ENCODE data around the gene CHCHD6.

The CHCHD6 gene

GRCh38 chr3:126668450-126669401 lies 35.3 kb upstream of the CHCHD6 start:
- no peak for DNase-seq (ENCODE audit: low spot score)

DNA sequence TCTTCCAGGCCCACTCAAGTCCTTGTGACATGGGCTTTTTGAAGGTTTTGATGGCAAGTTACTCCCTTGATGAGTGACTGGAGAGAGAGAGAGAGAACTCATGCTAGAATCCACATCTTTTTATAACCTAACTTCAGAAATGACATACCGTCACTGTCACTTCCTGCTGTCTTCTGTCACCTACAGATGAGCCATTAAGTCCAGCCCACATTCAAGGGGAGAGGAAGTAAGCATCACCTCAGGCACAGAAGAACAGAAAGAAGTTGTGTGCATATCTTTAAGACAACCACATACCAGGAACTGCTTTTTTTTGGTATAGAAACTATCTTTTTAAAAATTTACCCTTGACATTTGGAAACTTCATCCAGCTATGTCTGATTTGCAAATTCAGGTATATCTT lies 32.5 kb upstream of the CHCHD6 start:
- no peak for DNase-seq (ENCODE audit: low spot score)

GRCh38 chr3:126672340-126672739 lies 31.7 kb upstream of the CHCHD6 start:
- DNase-seq (ENCODE audit: low spot score), result peak; percentile 14

- peak; percentile 9 for DNase-seq (ENCODE audit: low spot score)
Measured at GRCh38 chr3:126672741-126673140, 31.3 kb upstream of the CHCHD6 start.

- no peak for DNase-seq (ENCODE audit: low spot score)
Measured at GRCh38 chr3:126676919-126677705, 26.9 kb upstream of the CHCHD6 start.

- no peak for DNase-seq (ENCODE audit: low spot score)
Measured at GRCh38 chr3:126677862-126678503, 26.1 kb upstream of the CHCHD6 start.

DNA sequence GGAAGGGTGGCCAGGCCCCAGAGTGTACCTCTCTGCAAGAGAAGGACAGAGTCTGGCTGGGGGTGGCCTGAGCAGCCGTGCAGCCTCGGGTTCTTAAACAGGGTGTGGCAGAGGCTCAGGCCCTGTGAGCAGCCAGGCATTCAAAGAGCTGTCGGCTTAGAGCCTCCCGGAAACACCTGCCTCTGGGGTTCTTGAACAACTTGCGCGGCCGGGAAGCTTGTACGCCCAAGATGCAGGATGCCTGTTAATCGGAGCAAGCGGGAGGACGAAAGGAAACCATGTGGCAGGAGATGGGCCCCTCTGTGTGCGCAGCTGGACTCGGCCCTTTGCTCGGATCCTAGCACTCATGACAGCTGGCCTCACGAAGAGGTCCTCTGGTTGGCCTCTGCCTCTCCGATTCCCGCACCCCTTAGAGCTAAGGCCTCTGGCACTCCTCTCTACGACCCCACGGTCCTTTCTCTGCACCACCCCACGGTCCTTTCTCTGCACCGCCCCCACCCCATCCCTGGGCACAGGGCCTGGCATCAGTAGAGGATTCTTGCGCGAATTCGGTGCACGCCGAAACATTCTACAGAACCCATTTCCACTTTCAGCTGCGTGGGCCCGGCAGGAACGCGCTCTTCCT lies 25.2 kb upstream of the CHCHD6 start:
- no peak for DNase-seq (ENCODE audit: low spot score)

DNA sequence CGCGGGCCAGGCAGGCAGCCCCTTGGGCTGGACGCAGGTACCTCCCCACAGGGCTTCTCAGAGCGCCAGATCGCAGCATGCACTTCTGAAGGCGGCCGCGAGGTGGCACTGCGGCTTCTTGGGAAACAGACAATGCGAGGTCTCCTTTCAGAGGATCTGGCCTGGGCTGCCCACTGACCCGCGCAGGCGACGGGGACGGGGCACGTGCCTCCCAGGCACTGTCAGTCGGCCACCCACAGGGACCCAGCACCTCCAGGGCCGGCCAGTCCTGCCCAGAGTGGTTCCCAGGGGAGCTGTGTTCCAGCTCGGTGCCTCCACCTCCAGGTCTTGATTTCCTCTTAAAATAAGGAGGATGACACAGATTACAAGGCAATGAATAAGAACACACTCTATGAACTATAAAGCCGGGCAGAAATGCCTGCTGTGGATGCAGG lies 24.7 kb upstream of the CHCHD6 start:
- DNase-seq (ENCODE audit: low spot score), result peak; percentile 86

DNA sequence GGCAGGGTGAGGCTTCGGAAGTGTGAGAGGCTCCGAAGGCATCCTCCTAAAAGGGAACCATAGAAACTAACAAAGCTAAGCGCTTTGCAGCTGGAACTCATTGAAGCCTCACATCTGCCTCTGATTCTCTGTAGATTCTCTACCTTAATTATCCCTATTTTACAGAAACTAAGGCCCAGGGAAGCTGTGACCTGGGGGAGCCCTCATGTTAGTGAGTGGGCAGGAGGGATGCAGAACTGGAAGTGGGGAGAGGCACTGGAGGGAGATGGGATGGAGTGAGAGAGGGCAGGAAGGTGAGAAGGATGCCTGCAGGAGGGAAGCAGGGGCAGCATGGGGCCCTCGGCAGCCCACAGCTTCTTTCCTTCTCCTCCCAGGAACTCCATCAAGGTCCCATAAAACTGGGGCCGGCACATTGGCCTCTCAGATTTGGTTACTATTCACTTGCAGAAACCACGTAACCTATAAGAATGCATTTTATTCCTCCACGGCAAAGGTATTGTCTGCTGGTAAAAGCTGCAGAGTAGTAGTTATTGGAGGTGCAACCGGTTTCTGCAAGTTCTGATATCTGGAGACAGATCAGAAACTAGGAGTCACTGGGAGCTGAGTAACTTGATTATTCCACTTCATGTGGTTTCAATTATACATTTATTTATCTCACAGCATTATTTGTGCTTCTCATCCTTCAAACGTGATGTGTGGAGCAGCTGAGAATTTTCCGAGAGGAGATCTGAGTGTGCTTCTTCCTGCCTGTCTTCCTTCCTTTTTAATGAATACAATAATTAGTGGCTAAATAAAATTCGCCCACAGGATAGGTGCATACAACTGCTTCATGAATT lies 24.0 kb upstream of the CHCHD6 start:
- DNase-seq (ENCODE audit: low spot score), result no peak

DNA sequence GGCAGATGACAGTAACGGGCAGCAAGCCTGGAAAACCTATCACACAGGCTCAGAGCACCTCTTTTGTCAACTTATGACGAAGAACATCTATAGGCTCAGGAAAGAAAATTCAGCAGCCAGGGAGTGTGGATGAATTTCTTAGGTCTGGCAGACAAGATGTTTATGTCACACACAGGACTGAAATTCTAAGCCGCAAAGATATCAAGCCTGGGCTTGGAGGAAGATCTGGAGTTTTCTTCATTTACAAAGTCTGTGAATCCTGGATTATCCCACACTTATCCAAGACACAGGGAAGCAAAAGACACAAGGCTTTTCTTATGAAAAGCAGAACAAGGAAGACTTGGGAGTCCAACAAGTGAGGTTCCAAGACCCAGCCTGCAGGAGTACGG lies 23.4 kb upstream of the CHCHD6 start:
- no peak for DNase-seq (ENCODE audit: low spot score)

DNA sequence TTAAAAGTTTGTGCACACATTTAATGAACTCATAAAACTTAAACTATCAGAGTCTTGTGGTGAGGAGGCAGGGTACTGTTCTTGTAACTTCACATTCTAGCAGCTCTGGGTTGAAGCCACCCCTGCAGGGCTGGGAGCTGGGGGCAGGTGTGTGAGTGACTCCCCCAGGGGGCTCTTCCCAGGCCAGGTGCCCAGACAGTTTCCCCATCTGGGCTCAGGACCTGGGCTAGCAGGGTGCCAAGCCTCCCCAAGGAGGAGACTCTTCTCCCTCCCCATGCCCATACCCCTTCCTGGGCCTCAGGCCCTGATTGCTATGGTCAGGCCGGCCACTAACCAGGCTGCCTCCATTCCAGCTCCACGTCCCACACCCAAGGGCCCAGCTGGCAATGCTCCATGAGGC lies 22.0 kb upstream of the CHCHD6 start:
- no peak for DNase-seq (ENCODE audit: low spot score)

- DNase-seq (ENCODE audit: low spot score), result no peak
Measured at GRCh38 chr3:126683069-126683468, 21.0 kb upstream of the CHCHD6 start.

DNA sequence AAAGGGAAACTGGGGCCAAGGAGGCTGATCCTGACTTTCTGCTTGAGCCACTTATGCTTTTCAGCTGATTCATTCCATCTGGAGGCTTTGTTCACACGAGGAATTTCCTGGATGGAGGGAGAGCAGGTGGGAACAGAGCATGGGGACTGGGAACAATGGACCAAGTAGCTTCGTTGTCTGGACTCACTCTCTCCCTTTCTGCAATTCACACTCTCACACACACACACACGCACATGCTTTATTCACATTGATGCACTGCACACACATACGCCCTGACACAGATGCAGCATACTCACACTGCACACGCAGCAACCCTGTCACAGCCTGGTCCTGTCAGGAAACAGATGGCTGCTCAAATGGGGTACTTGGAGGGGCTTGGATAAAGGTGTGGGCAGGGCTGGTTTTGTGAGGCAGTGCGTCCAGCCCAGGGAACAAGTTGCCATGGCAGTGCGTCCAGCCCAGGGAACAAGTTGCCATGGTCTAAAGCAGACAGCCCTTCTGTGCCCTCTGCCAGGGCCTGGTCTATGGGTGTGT lies 19.8 kb upstream of the CHCHD6 start:
- no peak for DNase-seq (ENCODE audit: low spot score)

- DNase-seq (ENCODE audit: low spot score), result no peak
Measured at GRCh38 chr3:126685021-126685420, 19.0 kb upstream of the CHCHD6 start.

GRCh38 chr3:126685493-126685892 lies 18.5 kb upstream of the CHCHD6 start:
- DNase-seq (ENCODE audit: low spot score), result no peak

GRCh38 chr3:126691765-126692164 lies 12.3 kb upstream of the CHCHD6 start:
- DNase-seq (ENCODE audit: low spot score), result no peak

GRCh38 chr3:126692858-126693257 lies 11.2 kb upstream of the CHCHD6 start:
- no peak for DNase-seq (ENCODE audit: low spot score)

DNA sequence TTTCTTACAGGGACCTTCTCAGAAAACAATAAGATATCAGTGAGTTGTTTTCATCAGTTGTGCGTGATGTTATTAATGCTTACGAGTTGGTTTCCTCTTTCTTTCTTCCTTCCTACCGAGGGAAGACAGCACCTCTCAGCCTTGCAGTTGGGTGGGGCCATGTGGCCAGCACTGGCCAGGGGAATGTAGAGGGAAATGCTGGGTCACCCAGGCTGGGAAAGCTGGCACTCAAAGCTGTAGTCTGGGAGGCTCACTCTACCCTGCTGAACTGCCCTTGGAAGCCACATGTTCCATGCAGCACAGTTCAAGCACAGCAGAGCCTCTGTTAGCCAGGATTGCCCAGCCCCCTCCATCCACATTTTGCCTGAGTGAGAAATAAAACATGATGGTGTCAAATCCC lies 10.1 kb upstream of the CHCHD6 start:
- no peak for DNase-seq (ENCODE audit: low spot score)

- DNase-seq (ENCODE audit: low spot score), result no peak
Measured at GRCh38 chr3:126696701-126697267, 7.3 kb upstream of the CHCHD6 start.

DNA sequence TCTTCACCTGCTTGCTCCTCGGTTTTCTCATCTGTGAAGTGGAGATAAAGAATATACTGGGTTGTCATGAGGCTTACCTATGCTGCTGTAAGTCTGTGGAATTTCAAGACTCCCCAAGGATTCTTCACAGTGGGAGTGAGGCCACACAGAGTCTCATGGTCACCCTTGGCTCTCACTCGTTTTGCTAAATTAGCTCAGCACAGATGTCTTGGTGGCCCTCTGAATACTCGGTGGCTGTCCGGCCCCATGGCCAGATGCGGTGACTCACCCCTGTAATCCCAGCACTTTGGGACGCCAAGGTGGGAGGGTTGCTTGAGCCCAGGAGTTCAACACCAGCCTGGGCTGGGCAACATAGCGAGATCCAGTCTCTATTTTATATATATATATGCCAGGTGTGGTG lies 5.0 kb upstream of the CHCHD6 start:
- no peak for DNase-seq (ENCODE audit: low spot score)
